GM12891 (cell line): ENCODE results near the gene TMSB15B.

Experiments
- POLR2A ChIP-seq: IDR thresholded peaks from 2 replicates; pipeline ENCODE4 v1.6.1; 2011; ENCODE audit warnings: low read depth, low read length, control low read depth
- POLR2AphosphoS5 ChIP-seq: IDR thresholded peaks from 2 replicates; pipeline ENCODE4 v1.6.1; 2011; ENCODE audit warnings: low read depth, low read length, control low read depth
- TAF1 ChIP-seq: IDR thresholded peaks from 2 replicates; pipeline ENCODE4 v1.6.1; 2011; ENCODE audit warnings: low read depth, low read length, control low read depth

- no peak for TF ChIP-seq POLR2AphosphoS5
- no peak for TF ChIP-seq TAF1
- no peak for TF ChIP-seq POLR2A
These were observed 30.3 kb upstream of the TMSB15B start for GRCh38 chrX:103932133-103932532.
